ENCODE measurements around the gene DNLZ. TPM values are rescaled to one million over a fixed set of nuclear protein-coding genes. Genes with fewer than 3 reads are reported as not detected.

DNLZ gene
- 17.8 to 41.5 TPM (median 38.2 TPM) in 5 replicates for total RNA-seq (2022; extraction: Qiagen RNA extraction; ENCODE audit: low read depth)

GRCh38 chr9:136363106-136363948 lies at the start of gene DNLZ:
DNLZ (minus strand) TSS chr9:136363744; CDS start chr9:136363714, 30 bp downstream.

DNA sequence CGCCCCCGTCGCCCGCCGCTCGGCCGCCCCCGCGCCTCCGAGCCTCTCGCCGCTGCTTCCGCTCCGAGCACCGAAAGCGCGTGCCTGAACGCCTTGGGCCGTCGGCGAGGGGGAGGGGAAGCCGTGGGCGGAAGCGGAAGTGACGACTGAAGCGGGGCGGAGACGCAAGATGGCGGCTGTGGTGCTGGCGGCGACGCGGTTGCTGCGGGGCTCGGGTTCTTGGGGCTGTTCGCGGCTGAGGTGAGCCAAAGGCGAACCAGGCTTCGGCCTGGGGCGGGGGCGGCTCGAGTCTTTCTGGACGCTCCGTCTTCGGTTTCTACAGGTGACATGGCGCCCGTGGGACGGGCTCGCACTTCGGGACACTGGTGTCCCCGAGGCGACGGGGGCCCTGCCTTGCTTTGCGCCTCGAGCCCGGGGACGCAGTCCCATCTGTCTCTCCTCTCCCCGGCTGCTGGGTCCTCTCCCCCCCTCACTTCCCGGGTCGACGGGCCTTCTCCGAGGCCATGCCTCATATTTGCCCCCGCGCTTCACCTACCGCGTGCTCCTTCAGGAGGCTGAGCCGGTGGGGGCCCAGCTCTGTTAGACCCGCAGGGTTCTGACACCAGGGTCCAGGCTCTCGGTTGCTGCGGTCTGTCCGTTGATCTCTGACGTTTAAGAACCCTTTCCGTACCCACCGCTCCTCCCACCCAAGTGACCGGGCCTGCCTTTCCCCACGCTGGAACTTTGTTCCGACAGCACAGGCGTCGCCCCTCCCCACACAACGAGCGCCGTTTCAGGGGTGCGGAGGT lies 47.1 kb upstream of the DNLZ start, which contains the start of the genes ENTR1 and PMPCA:
Gene ENTR1, minus strand, starts transcription at position 115 of the 788 bp plus-strand sequence. CDS start 217 bp downstream, outside the sequence.
Gene PMPCA, plus strand, starts transcription at position 159 of the 788 bp plus-strand sequence. Its CDS starts 11 bp downstream, at position 170.

DNA sequence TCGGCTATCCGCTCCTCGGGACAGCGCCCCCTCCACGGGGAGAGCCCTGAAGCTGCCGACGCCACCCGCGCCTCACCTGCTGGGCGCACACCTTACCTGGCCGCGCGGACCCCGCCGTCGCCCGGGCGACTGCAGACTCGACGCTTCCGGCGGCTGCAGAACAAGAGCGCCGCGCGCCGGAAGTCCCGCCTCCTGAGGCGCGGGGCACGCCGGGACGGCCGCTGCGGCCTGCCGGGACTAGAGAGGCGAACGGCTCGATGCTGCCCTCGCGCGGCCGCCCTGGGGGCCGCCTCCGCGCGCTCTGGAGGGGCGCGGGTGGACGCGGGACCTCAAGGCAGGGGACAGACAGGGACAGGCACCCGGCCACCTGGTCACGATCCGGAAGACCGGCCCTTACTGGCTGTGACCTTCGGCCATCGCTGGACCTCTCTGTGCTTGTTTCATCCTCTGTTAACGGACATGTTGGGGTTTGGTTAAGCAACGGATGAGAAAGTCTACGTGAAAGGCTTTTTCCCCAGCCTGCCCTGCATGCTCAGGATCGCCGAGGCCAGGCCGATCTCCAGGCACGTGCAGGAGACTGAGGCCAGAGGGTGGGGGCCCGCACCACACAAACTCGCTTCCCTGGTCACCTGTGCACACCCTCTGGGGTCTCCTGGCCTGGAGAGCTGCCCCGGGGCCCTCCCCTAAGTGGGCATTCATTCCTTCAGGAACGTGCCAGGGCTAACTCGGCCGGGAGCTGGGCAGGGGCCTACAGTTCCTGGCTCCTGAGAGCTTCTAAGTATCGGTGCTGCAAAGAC lies 36.7 kb upstream of the DNLZ start, which contains the start of gene SNAPC4:
Gene SNAPC4, minus strand, starts transcription at position 133 of the 797 bp plus-strand sequence. CDS start 1,742 bp downstream, outside the sequence.

DNA sequence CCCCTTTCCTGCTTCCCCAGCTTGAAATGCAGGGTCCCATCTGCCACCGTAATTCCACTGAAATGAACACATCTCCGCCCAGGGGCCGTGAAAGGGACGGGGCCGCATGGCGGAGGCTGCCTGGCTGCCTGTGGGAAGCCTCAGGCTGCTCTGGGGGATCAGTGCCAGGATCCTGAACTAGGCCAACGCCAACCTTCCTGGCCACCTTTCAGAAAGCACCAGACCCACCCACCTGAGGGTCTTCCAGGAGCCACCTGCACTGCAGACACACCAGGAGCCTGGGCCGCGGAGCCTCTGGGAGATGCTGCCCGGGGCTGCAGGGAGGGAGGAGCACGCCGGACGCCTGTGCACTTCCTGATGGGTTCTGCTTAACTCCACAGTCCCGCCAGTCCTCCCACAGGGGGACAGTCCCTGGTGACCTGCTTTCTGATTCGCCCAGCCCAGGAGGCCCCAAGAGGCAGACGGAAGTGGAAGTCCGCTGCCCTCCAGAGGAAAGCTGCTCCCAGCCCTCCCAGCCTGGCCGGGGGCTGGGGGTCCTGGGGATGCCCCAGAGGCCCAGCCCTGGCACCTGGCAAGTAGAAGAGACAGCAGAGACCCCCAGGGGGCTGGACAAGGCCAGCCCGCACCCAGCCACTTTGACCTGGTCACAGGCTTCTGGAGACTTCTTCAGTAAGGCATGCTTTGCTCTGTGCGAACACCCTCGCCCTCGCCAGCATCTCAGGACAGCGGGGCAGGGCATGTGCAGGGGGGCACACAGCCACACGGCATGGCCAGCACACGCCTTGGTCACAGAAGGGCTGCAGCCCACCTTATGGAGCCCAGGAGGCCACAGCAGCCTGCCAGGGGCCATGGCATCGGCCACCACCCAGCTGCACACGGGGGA lies 10.0 kb upstream of the DNLZ start, which contains the start of gene CARD9:
Gene CARD9, minus strand, starts transcription at position 370 of the 883 bp plus-strand sequence. CDS start 1,591 bp downstream, outside the sequence.

GRCh38 chr9:136327304-136327974 lies 36.1 kb downstream of the DNLZ start, which contains the start of gene GPSM1:
GPSM1 (plus strand) TSS chr9:136327539; CDS start chr9:136327696, 157 bp downstream.

Other genes starting within 250 kb of the DNLZ start
- 30.0 to 49.2 TPM (median 47.0 TPM) in 5 replicates for gene TMEM250, start 244.9 kb downstream of the DNLZ start, total RNA-seq (2022; extraction: Qiagen RNA extraction; ENCODE audit: low read depth)
- 0.08 to 0.12 TPM (median 0.09 TPM) in 4 of 5 replicates, not detected in the other for gene LHX3, start 158.6 kb downstream of the DNLZ start, total RNA-seq (2022; extraction: Qiagen RNA extraction; ENCODE audit: low read depth)
- 26.6 to 30.1 TPM (median 28.8 TPM) in 5 replicates for gene QSOX2, start 117.9 kb downstream of the DNLZ start, total RNA-seq (2022; extraction: Qiagen RNA extraction; ENCODE audit: low read depth)
- not detected in 5 replicates for gene CCDC187, start 59.6 kb downstream of the DNLZ start, total RNA-seq (2022; extraction: Qiagen RNA extraction; ENCODE audit: low read depth)
- 8.7 to 13.6 TPM (median 11.4 TPM) in 5 replicates for gene GPSM1, start 36.2 kb downstream of the DNLZ start, total RNA-seq (2022; extraction: Qiagen RNA extraction; ENCODE audit: low read depth)
- 0.69 to 2.4 TPM (median 1.2 TPM) in 5 replicates for gene CARD9, start 9.9 kb upstream of the DNLZ start, total RNA-seq (2022; extraction: Qiagen RNA extraction; ENCODE audit: low read depth)
- gene SNAPC4, start 36.4 kb upstream of the DNLZ start, total RNA-seq (2022; extraction: Qiagen RNA extraction; ENCODE audit: low read depth) = 11.8 to 14.6 TPM (median 13.2 TPM) in 5 replicates
- 65.8 to 76.1 TPM (median 74.2 TPM) in 5 replicates for gene ENTR1, start 46.9 kb upstream of the DNLZ start, total RNA-seq (2022; extraction: Qiagen RNA extraction; ENCODE audit: low read depth)
- 73.6 to 104 TPM (median 78.7 TPM) in 5 replicates for gene PMPCA, start 46.9 kb upstream of the DNLZ start, total RNA-seq (2022; extraction: Qiagen RNA extraction; ENCODE audit: low read depth)
- gene INPP5E, start 76.1 kb upstream of the DNLZ start, total RNA-seq (2022; extraction: Qiagen RNA extraction; ENCODE audit: low read depth) = 13.8 to 20.7 TPM (median 18.4 TPM) in 5 replicates
- gene SEC16A, start 119.3 kb upstream of the DNLZ start, total RNA-seq (2022; extraction: Qiagen RNA extraction; ENCODE audit: low read depth) = 58.8 to 69.2 TPM (median 63.2 TPM) in 5 replicates
- 8.7 to 12.2 TPM (median 10.8 TPM) in 5 replicates for gene NOTCH1, start 182.3 kb upstream of the DNLZ start, total RNA-seq (2022; extraction: Qiagen RNA extraction; ENCODE audit: low read depth)